Mesenchymal stem cell (in vitro differentiated cells and primary cell): ENCODE results near the gene TCF7.

ENCODE experiments used
- DNase-seq: peaks from one replicate; pipeline ENCODE4 v3.0.0-alpha.2; 2013
- H2AFZ ChIP-seq: one replicate; pipeline ENCODE4 v1.6.1; 2013; ENCODE audit warnings: low read depth, mild to moderate bottlenecking, control low read depth, inconsistent platforms, low read length, moderate library complexity
- H2AK5ac ChIP-seq: 2 replicates; pipeline ENCODE4 v1.6.1; 2013; ENCODE audit warnings: low read length, moderate library complexity, mild to moderate bottlenecking, inconsistent platforms; ENCODE audit not compliant: severe bottlenecking
- H2BK120ac ChIP-seq: one replicate; pipeline ENCODE4 v1.6.1; 2013; ENCODE audit warnings: low read depth, mild to moderate bottlenecking, inconsistent platforms, low read length, moderate library complexity
- H2BK12ac ChIP-seq, 2 experiments: one replicate each; pipeline ENCODE4 v1.6.1; 2013; ENCODE audit warnings: inconsistent platforms in 2 of 2, low read length in 2 of 2, mild to moderate bottlenecking in 2 of 2, moderate library complexity in 2 of 2, control low read depth in 1 of 2
- H2BK15ac ChIP-seq: one replicate; pipeline ENCODE4 v1.6.1; 2013; ENCODE audit warnings: mild to moderate bottlenecking, low read depth, inconsistent platforms; ENCODE audit not compliant: poor library complexity, severe bottlenecking
- H2BK5ac ChIP-seq: 2 replicates; pipeline ENCODE4 v1.6.1; 2013; ENCODE audit warnings: low read depth, mild to moderate bottlenecking, low read length, control low read depth, inconsistent platforms; ENCODE audit not compliant: poor library complexity, severe bottlenecking
- H3K14ac ChIP-seq, 2 experiments: one replicate each; pipeline ENCODE4 v1.6.1; 2013; ENCODE audit warnings: inconsistent platforms in 2 of 2, low read length in 2 of 2, control low read depth in 1 of 2, mild to moderate bottlenecking in 1 of 2, moderate library complexity in 1 of 2
- H3K18ac ChIP-seq, 2 experiments: one replicate each; pipeline ENCODE4 v1.6.1; 2013; ENCODE audit warnings: inconsistent platforms in 2 of 2, low read length in 2 of 2, control low read depth in 1 of 2, low read depth in 1 of 2, mild to moderate bottlenecking in 1 of 2
- H3K23ac ChIP-seq, 2 experiments: one replicate each; pipeline ENCODE4 v1.6.1; 2013; ENCODE audit warnings: inconsistent platforms in 2 of 2, low read length in 2 of 2, mild to moderate bottlenecking in 2 of 2, moderate library complexity in 2 of 2, control low read depth in 1 of 2
- H3K27ac ChIP-seq: 2 replicates; pipeline ENCODE4 v1.5.1; 2013; ENCODE audit warnings: mild to moderate bottlenecking, moderate library complexity, low read length, control low read depth, inconsistent platforms; ENCODE audit not compliant: poor library complexity, severe bottlenecking
- H3K27me3 ChIP-seq, 2 experiments: 2 replicates each; pipeline versions ENCODE4 v1.6.1 to v1.7.0; 2013; ENCODE audit warnings: low read length in 2 of 2, mild to moderate bottlenecking in 2 of 2, moderate library complexity in 2 of 2, control low read depth in 1 of 2, inconsistent platforms in 1 of 2; ENCODE audit not compliant: control insufficient read depth in 1 of 2, insufficient read depth in 1 of 2
- H3K36me3 ChIP-seq, 2 experiments: 2 replicates each; pipeline versions ENCODE4 v1.6.1 to v1.7.0; 2013; ENCODE audit warnings: low read length in 2 of 2, control low read depth in 1 of 2, inconsistent platforms in 1 of 2, low read depth in 1 of 2, mild to moderate bottlenecking in 1 of 2; ENCODE audit not compliant: insufficient read depth in 2 of 2, control insufficient read depth in 1 of 2
- H3K4ac ChIP-seq, 2 experiments: one replicate each; pipeline ENCODE4 v1.6.1; 2013; ENCODE audit warnings: inconsistent platforms in 2 of 2, low read length in 2 of 2, mild to moderate bottlenecking in 2 of 2, moderate library complexity in 2 of 2, control low read depth in 1 of 2, low read depth in 1 of 2
- H3K4me1 ChIP-seq: 2 replicates; pipeline ENCODE4 v1.6.1; 2013; ENCODE audit warnings: low read depth, low read length, control low read depth; ENCODE audit not compliant: control insufficient read depth, insufficient read depth
- H3K4me2 ChIP-seq: 2 replicates; pipeline ENCODE4 v1.6.1; 2013; ENCODE audit warnings: low read length, mild to moderate bottlenecking, inconsistent platforms; ENCODE audit not compliant: poor library complexity, severe bottlenecking
- H3K4me3 ChIP-seq, 2 experiments: 2 replicates each; pipeline versions ENCODE4 v1.5.1 to v1.7.0; 2013; ENCODE audit warnings: low read length in 2 of 2, mild to moderate bottlenecking in 2 of 2, control low read depth in 1 of 2, low read depth in 1 of 2; ENCODE audit not compliant: insufficient read depth in 1 of 2
- H3K79me1 ChIP-seq: replicated peaks from 2 replicates; pipeline ENCODE4 v1.6.1; 2013; ENCODE audit warnings: mild to moderate bottlenecking, control low read depth, low read length, inconsistent platforms; ENCODE audit not compliant: poor library complexity, severe bottlenecking
- H3K9ac ChIP-seq: 2 replicates; pipeline ENCODE4 v1.7.0; 2013; ENCODE audit warnings: mild to moderate bottlenecking, low read length, moderate library complexity
- H3K9me3 ChIP-seq: 2 replicates; pipeline ENCODE4 v1.7.0; 2013; ENCODE audit warnings: mild to moderate bottlenecking, low read length; ENCODE audit not compliant: control insufficient read depth
- H4K8ac ChIP-seq: one replicate; pipeline ENCODE4 v1.6.1; 2013; ENCODE audit warnings: inconsistent platforms, mild to moderate bottlenecking, low read length, moderate library complexity
- H4K91ac ChIP-seq: one replicate; pipeline ENCODE4 v1.6.1; 2013; ENCODE audit warnings: mild to moderate bottlenecking, low read length, inconsistent platforms
- WGBS: methylation state at CpG from one replicate; pipeline ENCODE4 v1.1.7; 2013; ENCODE audit warnings: mixed read lengths; 5-methylcytosine and 5-hydroxymethylcytosine counted together

Gene TCF7

DNA sequence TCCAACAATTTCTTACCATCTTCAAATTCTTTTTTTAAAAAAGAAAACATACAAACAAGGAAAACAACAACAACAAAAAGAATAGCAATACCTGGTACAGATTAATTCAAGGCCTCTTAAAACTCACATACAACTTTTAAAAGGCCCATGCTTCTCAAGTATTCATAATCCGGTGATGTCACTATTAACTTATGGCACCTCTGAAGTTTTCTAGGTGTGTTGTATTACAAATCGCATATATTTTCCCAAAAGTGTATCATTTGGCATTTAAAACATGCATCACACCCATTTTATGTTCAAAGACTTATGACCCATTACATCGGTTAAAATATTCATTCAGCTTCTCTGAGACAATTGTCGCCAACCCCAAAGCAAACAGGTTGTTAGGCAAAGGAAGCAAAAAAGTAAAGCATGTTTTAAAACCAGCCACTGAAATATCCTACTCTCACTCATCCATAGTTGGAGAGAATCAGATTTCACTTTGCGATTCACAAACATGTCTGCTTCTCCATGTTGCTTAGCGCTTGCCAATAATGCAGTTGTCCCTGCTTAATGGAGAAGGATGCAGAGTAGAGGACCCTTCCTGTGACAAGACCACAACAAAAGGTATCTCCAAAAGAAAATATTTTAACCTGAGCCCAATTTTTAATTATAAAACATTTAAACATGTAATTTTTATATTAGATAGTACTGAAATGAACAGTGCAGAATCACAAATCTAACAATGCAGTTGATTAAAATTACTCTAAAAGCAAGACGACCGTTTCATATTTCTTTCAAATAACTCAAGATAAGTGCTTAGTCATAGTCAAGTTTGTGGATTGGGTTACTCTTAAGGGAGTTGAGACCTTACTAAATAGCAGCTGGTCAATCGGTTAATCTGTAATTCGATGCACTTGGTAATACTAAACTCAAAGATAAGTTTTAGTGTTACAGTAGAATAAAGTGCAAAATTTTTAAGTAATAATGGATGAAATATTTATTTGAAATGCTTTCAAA is 60.7 kb downstream of the TCF7 start:
- Histone ChIP-seq H3K36me3 (peaks cover 17 to 34% of the 10 kb centered on the region in 2 experiments), H3K14ac (no peak overlapping the region), H3K79me1 (peaks cover 11% of the 10 kb centered on the region), H3K9me3 (no peaks in the 10 kb centered on the region), H2BK15ac (no peak overlapping the region), H3K27me3 (no peaks in the 10 kb centered on the region), H3K9ac (peak overlapping the region; percentile 98), H2BK12ac (no peak overlapping the region), H3K4ac (no peak overlapping the region), H3K23ac (no peak overlapping the region), H3K4me3 (peak overlapping the region in 1 of 2 experiments; percentile 98), H3K4me2 (peak overlapping the region; percentile 76), H3K4me1 (peaks cover 6% of the 10 kb centered on the region), H2BK120ac (no peak overlapping the region), H2AFZ (no peak overlapping the region), H2BK5ac (no peak overlapping the region), H3K18ac (no peak overlapping the region), H4K8ac (no peak overlapping the region), H4K91ac (no peak overlapping the region), H2AK5ac (no peak overlapping the region), H3K27ac (peak overlapping the region; percentile 63)
- peak; percentile 58 for DNase-seq
- WGBS = 28% methylated on average over 6 of the region's 10 CpGs

DNA sequence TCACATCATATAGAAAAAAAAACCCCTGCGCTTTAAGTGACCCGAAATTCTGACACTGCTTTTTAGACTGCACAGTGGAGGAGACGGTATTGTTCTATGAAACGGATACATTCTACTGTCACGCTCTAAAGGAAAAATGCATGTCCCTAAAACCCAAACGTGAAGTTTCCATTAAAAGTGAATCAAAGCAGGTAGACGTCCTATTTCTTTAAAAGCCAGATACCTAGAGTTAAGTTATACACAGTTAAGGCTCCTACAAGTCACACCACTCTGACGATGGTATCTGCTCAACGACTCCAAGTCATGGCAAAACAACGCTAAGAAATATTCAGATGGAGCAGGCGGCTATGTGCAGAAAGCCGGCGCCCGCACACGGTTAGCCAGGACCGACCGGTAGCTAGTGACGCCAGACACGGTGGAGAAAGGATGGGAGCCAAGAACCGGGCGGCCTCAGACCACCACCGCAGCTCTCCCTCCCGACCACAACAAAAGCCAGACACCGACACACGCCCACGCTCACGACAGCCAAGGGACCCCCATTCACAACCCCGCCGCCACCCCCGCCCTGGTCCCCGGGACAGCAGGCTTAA is 61.5 kb downstream of the TCF7 start:
- H3K9me3 ChIP-seq = no peaks in the 10 kb centered on the region
- no peak overlapping the region for H2AK5ac ChIP-seq
- peaks cover 11% of the 10 kb centered on the region for H3K79me1 ChIP-seq
- peak overlapping the region; percentile 91 to 98 for H3K4ac ChIP-seq
- peak overlapping the region; percentile 73 for H4K91ac ChIP-seq
- WGBS = 3% methylated on average over 27 of the region's 31 CpGs
- H3K36me3 ChIP-seq = peaks cover 17 to 25% of the 10 kb centered on the region in 2 experiments
- H3K4me2 ChIP-seq = peak overlapping the region; percentile 76
- peaks cover 6% of the 10 kb centered on the region for H3K4me1 ChIP-seq
- peak overlapping the region; percentile 98 for H3K9ac ChIP-seq
- peak overlapping the region in 1 of 2 experiments; percentile 86 for H3K14ac ChIP-seq
- no peak overlapping the region for H2BK12ac ChIP-seq
- peak; percentile 47 for DNase-seq
- H3K23ac ChIP-seq = peak overlapping the region in 1 of 2 experiments; percentile 70
- H2BK5ac ChIP-seq = peak overlapping the region; percentile 100
- no peaks in the 10 kb centered on the region for H3K27me3 ChIP-seq
- peak overlapping the region; percentile 95 for H3K27ac ChIP-seq
- peak overlapping the region; percentile 83 for H4K8ac ChIP-seq
- peak overlapping the region; percentile 49 for H2BK120ac ChIP-seq
- peak overlapping the region; percentile 98 to 99 for H3K4me3 ChIP-seq
- peak overlapping the region; percentile 67 for H2AFZ ChIP-seq
- H3K18ac ChIP-seq = peak overlapping the region; percentile 93 to 97
- peak overlapping the region; percentile 69 for H2BK15ac ChIP-seq

GRCh38 chr5:134176511-134177368 is 62.3 kb downstream of the TCF7 start, which contains the start of gene SKP1:
SKP1 (minus strand) TSS chr5:134176950; CDS start chr5:134174022, 2,928 bp downstream.
- Histone ChIP-seq H2AFZ (peak within 1 kb of the TSS; percentile 67), H4K8ac (peak within 1 kb of the TSS; percentile 99), H3K18ac (peak within 1 kb of the TSS; percentile 97 to 99), H3K36me3 (peaks cover 15 to 18% of the 10 kb centered on the region in 2 experiments), H3K4ac (peak within 1 kb of the TSS; percentile 94 to 98), H2BK5ac (peak within 1 kb of the TSS; percentile 100), H2BK15ac (peak within 1 kb of the TSS; percentile 80), H3K4me1 (peaks cover 6% of the 10 kb centered on the region), H3K4me3 (peak within 1 kb of the TSS; percentile 98 to 99), H3K9ac (peak within 1 kb of the TSS; percentile 98), H3K27me3 (no peaks in the 10 kb centered on the region), H3K14ac (peak within 1 kb of the TSS; percentile 86 to 99), H2BK12ac (peak within 1 kb of the TSS; percentile 66 to 95), H3K9me3 (no peaks in the 10 kb centered on the region), H4K91ac (peak within 1 kb of the TSS; percentile 94), H2AK5ac (peak within 1 kb of the TSS; percentile 98), H2BK120ac (peak within 1 kb of the TSS; percentile 98), H3K27ac (peak within 1 kb of the TSS; percentile 95), H3K79me1 (peaks cover 11% of the 10 kb centered on the region), H3K23ac (peak within 1 kb of the TSS in 1 of 2 experiments; percentile 99), H3K4me2 (peak within 1 kb of the TSS; percentile 93)
- WGBS = 1% methylated on average over 91 of the region's 92 CpGs
- DNase-seq = peak; percentile 91
